Measurements from ENCODE around the gene SBNO1. TPM values are rescaled to one million over a fixed set of nuclear protein-coding genes. Genes with fewer than 3 reads are reported as not detected.
A peak's percentile ranks its signal among the peaks of the same experiment; 100 is the strongest.
"Not testable (repeated sequence)": the region's sequence is repeated elsewhere in the genome, so short reads cannot be mapped to it uniquely, and the experiment has no call there.

SBNO1 gene
- total RNA-seq, result 10 to 100 TPM; 44.8 to 49.0 TPM

DNA sequence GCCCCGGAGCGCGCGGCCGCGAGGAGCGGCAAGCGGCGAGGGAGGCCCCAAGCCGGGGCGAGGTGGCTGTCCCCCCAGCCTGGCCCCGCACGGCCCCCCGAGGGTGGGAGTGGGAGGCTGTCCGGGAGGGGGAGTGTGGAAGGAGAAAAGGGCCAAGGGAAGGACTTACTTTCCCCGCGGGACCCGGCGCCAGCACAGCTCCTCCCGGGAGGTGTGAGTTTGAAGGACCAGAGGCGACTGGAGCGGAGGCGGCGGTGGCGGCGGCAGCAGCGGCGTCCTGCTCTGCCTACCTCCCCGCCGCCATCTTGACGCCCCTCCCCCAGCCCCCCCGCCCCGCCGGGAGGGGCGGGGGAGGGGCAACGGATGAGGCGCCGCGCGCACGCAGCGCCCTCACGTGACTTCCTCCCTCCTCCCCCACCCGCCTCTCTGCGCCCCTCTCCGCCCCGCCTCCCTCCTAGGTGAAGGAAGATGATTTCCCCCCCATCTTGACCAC is at the start of gene SBNO1:
Gene SBNO1, minus strand, starts transcription at position 316 of the 493 bp plus-strand sequence. CDS start 14,406 bp downstream, outside the sequence.
- peak; percentile 90 for DNase-seq (ENCODE audit: low spot score)
- peak within 1 kb of the TSS; percentile 97 for H3K4me3 Mint-ChIP-seq
- ATAC-seq, result peak; percentile 79 to 84
- H3K27me3 Mint-ChIP-seq, result no peaks in the 10 kb centered on the region
- peaks cover 10 to 25% of the 10 kb centered on the region in 2 donors for H3K4me1 Mint-ChIP-seq (ENCODE audit: low read depth in 2 of 2)
- H3K9me3 Mint-ChIP-seq, result no peaks in the 10 kb centered on the region
- H3K27ac Mint-ChIP-seq, result peak within 1 kb of the TSS; percentile 95 to 99
- H3K36me3 Mint-ChIP-seq, result no peaks in the 10 kb centered on the region

DNA sequence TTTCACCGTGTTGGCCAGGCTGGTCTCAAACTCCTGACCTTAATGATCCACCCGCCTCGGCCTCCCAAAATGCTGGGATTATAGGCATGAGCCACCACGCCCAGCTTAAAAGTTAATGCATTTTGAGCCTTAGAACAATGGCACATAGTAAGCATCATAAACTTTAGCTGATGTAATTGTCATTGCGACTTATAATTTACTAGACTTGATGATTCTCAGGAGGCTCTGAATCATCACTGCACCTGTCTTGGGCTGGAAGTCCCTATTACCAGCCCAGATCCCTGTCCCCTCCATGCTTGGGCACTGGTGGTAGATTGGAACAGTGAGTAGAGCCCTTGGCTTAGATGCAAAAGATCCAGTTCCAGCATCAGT is 45.4 kb upstream of the SBNO1 start:
- Mint-ChIP-seq H3K36me3 (no peaks in the 10 kb centered on the region), H3K9me3 (no peaks in the 10 kb centered on the region), H3K27me3 (no peaks in the 10 kb centered on the region), H3K4me1 (ENCODE audit: low read depth in 2 of 2) (peaks cover 0 to 4% of the 10 kb centered on the region in 2 donors), H3K4me3 (no peak overlapping the region), H3K27ac (no peak overlapping the region)
- DNase-seq (ENCODE audit: low spot score) (no peak), ATAC-seq (no peak)

DNA sequence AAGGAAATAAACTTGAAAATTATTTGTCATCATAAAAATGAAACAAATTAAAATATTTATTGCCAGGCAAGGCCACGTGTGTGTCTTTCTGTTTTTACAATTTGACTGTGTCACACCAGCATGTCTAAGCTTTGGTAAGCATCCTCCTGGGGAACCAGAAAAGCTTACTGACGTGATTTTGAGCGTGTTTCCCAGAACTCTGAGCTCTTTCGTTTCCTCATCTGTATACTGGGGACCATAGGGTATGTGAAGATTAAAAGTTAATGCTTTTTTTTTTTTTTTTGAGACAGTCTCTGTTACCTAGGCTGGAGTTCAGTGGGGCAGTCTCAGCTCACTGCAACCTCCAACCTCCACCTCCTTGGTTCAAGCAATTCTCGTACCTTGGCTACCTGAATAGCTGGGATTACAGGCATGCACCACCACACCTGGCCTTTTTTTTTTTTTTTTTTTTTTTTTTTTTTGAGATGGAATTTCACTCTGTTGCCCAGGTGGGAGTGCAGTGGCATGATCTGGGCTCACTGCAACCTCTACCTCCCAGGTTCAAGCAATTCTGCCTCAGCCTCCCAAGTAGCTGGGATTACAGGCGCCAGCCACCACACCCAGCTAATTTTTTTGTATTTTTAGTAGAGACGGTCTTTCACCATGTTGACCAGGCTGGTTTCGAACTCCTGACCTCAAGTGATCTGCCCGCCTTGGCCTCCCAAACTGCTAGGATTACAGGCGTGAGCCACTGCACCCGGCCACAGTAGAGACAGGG is 44.8 kb upstream of the SBNO1 start:
- DNase-seq (ENCODE audit: low spot score); H3K4me1 Mint-ChIP-seq (ENCODE audit: low read depth in 2 of 2); H3K27me3 Mint-ChIP-seq; ATAC-seq; H3K27ac Mint-ChIP-seq; H3K4me3 Mint-ChIP-seq; H3K36me3 Mint-ChIP-seq; H3K9me3 Mint-ChIP-seq: not testable (repeated sequence)

DNA sequence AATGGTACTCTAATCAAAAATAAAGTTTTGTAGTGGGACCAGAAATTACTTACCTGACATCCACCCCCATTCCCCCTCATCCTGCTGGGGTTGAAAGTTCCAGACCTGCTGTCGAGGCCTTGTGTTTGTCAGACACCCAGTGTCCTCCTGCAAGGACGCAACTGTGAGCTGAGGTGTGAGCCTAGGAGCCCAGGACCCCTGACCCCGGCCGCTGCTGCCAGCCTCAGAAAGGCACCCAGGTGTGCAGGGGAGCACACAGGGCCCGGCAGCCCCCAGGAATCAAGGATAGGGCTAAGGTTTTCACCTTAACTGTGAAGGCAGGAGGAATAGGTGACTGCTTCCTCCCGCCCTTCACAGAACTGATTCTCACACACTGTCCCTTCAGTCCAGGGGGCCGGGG is 44.0 kb upstream of the SBNO1 start:
- H3K4me1 Mint-ChIP-seq (ENCODE audit: low read depth in 2 of 2); H3K36me3 Mint-ChIP-seq; H3K9me3 Mint-ChIP-seq; H3K4me3 Mint-ChIP-seq; ATAC-seq; H3K27ac Mint-ChIP-seq; H3K27me3 Mint-ChIP-seq; DNase-seq (ENCODE audit: low spot score): not testable (repeated sequence)

DNA sequence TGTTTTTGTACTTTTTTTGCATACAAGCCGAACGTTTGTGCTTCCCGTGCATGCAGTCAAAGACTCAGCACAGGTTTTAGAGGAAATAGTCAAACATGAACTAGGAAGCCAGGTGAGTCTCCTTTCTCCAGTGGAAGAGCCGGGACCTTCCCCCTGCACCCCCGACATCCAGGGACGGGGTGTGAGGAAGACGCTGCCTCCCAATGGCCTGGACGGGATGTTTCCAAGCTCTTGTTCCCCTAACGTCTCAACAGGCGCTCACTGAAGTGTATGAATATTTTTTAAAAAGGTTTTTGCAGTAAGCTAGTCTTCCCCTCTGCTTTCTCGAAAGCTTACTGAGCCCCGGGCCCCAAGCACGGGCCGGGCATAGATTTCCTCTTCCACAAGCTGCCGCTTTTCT is 43.3 kb upstream of the SBNO1 start:
- H3K27ac Mint-ChIP-seq; DNase-seq (ENCODE audit: low spot score); H3K36me3 Mint-ChIP-seq; H3K27me3 Mint-ChIP-seq; H3K4me3 Mint-ChIP-seq; H3K4me1 Mint-ChIP-seq (ENCODE audit: low read depth in 2 of 2); ATAC-seq; H3K9me3 Mint-ChIP-seq: not testable (repeated sequence)

DNA sequence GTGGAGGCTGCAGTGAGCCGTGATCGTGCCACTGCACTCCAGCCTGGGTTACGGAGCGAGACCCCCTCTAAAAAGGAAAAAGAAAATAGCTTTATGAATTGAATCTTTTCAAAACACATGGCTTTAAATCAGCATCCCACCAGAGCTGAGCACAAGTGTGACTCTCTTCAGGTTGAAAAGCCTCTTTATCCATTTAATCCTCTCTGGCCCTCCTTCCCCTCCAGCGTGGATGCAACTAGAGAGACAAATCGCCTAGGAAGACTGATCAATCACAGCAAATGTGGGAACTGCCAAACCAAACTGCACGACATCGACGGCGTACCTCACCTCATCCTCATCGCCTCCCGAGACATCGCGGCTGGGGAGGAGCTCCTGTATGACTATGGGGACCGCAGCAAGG is 42.6 kb upstream of the SBNO1 start:
- ATAC-seq, result not testable (repeated sequence)

DNA sequence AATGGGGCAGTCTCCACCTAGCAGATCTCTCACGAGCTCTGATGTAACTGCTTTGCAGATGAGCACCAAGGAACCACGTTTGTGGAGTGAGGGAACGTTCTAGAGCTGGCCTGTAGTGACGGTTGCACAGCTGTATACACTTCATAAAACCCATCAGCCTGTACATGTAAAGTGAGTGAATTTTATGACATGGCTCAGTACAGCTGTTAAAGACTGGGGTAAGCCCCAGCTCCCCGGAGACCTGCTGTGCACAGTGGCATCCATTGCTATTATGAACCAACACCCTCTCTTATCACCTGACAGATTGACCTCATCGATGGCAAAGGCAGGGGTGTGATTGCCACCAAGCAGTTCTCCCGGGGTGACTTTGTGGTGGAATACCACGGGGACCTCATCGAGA is 39.9 kb upstream of the SBNO1 start:
- Mint-ChIP-seq H3K4me3 (no peak overlapping the region), H3K4me1 (ENCODE audit: low read depth in 2 of 2) (peaks cover 5 to 10% of the 10 kb centered on the region in 2 donors), H3K9me3 (no peaks in the 10 kb centered on the region), H3K36me3 (no peaks in the 10 kb centered on the region), H3K27ac (no peak overlapping the region), H3K27me3 (no peaks in the 10 kb centered on the region)
- DNase-seq (ENCODE audit: low spot score) (no peak), ATAC-seq (no peak)

More for the DNA sequence above, 42.6 kb upstream of the SBNO1 start:
- not testable (repeated sequence) for H3K27ac Mint-ChIP-seq; H3K36me3 Mint-ChIP-seq; H3K27me3 Mint-ChIP-seq; H3K9me3 Mint-ChIP-seq; H3K4me3 Mint-ChIP-seq; DNase-seq (ENCODE audit: low spot score)
- peaks cover 4 to 14% of the 10 kb centered on the region in 2 donors for H3K4me1 Mint-ChIP-seq (ENCODE audit: low read depth in 2 of 2)

DNA sequence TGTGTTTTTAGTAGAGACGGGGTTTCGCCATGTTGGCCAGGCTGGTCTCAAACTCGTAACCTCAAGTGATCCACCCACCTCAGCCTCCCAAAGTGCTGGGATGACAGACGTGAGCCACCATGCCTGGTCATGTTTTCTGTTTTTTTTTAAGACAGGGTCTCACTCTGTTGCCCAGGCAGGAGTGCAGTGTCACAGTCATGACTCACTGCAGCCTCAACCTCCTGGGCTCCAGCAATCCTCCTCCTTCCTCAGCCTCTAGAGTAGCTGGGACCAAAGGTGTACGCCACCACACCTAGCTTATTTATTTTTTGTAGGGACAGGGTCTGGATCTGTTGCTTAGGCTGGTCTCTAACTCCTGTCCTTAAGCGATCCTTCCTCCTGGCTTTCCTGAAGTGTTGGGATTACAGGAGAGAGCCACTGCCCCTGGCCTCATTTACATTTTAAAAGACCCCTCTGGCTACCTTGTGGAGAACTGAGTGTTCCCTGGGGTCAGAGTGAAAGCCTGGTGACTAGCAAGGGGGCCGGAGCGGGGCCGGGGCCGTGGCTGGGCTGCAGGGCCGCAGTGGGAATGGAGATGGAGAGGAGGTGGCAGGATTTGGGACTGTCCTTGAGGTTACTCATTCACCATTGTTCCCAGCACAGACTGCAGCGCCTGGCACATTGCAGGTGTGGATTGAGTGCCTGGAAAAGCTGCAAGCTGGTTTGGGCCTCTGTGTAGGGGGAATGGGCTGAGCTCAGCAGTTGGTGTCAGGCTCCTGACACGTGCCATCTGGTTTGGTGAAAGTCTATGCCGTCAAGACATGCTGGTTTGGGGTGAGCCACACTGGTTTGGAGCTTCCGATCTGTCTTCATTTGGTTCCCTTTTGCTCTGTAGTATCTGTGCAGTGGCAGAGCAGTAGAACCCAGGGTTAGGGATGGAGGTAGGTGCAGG is 37.4 kb upstream of the SBNO1 start:
- Mint-ChIP-seq H3K4me1 (ENCODE audit: low read depth in 2 of 2) (peaks cover 5 to 13% of the 10 kb centered on the region in 2 donors), H3K36me3 (no peaks in the 10 kb centered on the region), H3K27ac (no peak overlapping the region), H3K27me3 (no peaks in the 10 kb centered on the region), H3K4me3 (no peak overlapping the region), H3K9me3 (no peaks in the 10 kb centered on the region)
- DNase-seq (ENCODE audit: low spot score) (no peak), ATAC-seq (no peak)

DNA sequence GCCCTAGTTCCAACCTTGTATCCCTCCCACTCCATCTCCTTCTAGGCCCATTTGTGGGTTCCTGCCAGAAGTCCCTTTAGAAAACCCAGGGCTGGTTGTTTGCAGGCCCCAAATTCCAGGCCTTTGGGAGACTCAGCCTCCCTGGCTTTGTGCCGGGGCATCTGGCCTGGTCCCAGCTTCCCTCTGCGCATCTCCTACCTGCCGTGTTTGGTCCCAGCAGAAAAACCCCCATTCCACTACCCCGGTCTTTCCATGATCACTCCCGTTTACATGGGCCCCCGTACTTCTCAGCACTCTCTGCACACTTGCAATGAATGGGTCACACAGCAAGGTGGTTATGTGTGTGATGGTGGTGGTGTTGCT is 34.6 kb upstream of the SBNO1 start:
- DNase-seq (ENCODE audit: low spot score), result no peak
- Mint-ChIP-seq H3K27ac (no peak overlapping the region), H3K9me3 (no peaks in the 10 kb centered on the region), H3K36me3 (peaks cover 6% of the 10 kb centered on the region), H3K4me1 (ENCODE audit: low read depth in 2 of 2) (peaks cover 10 to 16% of the 10 kb centered on the region in 2 donors), H3K4me3 (no peak overlapping the region), H3K27me3 (no peaks in the 10 kb centered on the region)
- ATAC-seq, result no peak

DNA sequence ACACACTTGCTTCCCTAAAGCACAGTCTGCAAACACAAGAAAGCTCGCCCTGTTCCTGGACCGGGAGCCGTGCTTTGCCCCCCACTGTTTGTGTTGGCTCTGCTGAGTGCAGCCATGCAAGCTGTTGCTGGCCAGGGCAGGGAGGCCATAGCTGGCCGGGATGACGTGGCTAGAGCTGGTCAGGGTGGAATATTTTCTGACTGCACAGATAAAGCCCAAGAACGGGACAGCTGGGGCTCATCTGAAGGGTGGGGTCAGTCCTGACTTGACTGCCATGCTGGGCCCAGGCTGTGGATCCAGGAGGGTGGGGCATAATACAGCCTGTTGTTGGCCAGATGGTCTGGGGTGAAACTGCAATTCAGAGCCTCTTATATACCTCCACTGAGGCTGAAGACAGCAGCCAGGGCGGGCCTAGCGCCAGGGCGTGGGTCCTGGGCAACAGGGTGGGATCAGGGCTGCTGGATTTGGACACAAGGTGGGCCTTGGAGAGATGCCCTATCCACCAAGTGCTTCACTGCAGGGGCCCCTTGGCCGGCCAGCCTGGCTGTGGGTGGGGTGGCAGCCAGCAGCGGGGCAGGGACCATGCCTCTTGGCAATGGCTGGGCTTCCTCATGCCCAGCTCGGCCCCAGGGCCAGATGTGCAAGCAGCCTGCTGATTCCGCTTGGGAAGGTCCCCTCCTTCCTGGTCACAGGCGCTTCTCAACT is 34.1 kb upstream of the SBNO1 start:
- Mint-ChIP-seq H3K9me3 (no peaks in the 10 kb centered on the region), H3K27me3 (no peaks in the 10 kb centered on the region), H3K36me3 (peaks cover 6% of the 10 kb centered on the region), H3K4me1 (ENCODE audit: low read depth in 2 of 2) (peaks cover 10 to 16% of the 10 kb centered on the region in 2 donors), H3K27ac (no peak overlapping the region), H3K4me3 (no peak overlapping the region)
- no peak for DNase-seq (ENCODE audit: low spot score)
- peak; percentile 20 to 41 for ATAC-seq

DNA sequence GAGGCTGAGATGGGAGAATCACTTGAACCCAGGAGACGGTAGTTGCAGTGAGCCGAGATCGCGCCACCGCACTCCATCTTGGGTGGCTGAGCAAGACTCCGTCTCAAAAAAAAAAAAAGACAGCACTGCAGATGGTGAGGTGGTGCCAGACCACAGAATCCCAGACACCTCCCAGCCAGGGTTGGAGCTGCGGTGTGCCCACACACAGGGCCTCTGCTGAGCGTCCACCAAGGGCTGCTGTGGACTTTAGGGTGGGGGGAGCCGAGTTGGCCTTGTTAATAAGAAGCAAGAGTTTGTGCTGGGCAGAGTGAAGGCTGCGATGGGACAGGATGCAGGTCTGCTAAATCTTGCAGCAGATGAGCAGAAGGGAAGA is 33.5 kb upstream of the SBNO1 start:
- Mint-ChIP-seq H3K36me3 (peaks cover 6% of the 10 kb centered on the region), H3K27me3 (no peaks in the 10 kb centered on the region), H3K27ac (no peak overlapping the region), H3K9me3 (no peaks in the 10 kb centered on the region), H3K4me3 (no peak overlapping the region), H3K4me1 (ENCODE audit: low read depth in 2 of 2) (peaks cover 15 to 16% of the 10 kb centered on the region in 2 donors)
- ATAC-seq (no peak), DNase-seq (ENCODE audit: low spot score) (no peak)

DNA sequence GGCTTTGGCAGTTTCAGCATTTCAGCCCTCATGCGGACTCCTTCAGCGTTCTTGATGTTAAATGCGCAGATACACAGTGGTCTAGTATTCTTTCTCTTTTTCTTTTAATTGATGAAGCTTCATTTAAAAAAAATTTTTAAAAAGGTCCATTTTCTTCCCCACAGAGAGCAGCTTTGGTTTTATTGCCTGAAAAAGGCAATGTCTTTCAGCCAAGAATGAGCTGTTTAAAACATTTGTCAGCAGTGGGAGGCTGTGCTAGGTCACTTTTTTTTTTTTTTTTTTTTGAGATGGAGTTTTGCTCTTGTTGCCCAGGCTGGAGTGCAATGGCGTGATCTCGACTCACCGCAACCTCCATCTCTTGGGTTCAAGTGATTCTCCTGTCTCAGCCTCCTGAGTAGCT is 32.8 kb upstream of the SBNO1 start:
- H3K4me1 Mint-ChIP-seq (ENCODE audit: low read depth in 2 of 2), result peaks cover 14 to 19% of the 10 kb centered on the region in 2 donors
- no peaks in the 10 kb centered on the region for H3K27me3 Mint-ChIP-seq
- DNase-seq (ENCODE audit: low spot score) (no peak), ATAC-seq (no peak)
- no peak overlapping the region for H3K27ac Mint-ChIP-seq
- H3K36me3 Mint-ChIP-seq, result peaks cover 6% of the 10 kb centered on the region
- no peak overlapping the region for H3K4me3 Mint-ChIP-seq
- H3K9me3 Mint-ChIP-seq, result no peaks in the 10 kb centered on the region

DNA sequence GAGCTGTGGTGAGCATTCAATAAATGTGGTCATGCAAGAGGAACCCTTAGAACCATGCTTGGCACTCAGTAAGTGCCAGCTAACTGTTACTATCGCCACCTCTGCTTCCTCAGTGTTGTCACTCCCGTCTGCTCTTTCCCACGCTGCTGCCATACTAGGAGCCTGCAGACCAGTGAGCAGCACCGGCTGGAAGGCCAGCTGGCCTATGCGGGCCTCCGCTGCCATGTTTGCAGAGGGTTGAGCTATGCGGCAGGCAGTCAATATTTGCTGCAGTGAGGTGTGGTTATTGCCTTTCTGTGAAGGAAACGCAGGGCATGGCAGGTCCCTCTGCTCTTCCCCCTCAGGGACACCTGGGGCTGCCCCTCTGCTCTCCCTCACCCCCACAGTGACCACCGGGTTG is 32.3 kb upstream of the SBNO1 start:
- DNase-seq (ENCODE audit: low spot score), result no peak
- peaks cover 7% of the 10 kb centered on the region for H3K36me3 Mint-ChIP-seq
- ATAC-seq, result no peak
- H3K27me3 Mint-ChIP-seq, result no peaks in the 10 kb centered on the region
- peaks cover 13 to 18% of the 10 kb centered on the region in 2 donors for H3K4me1 Mint-ChIP-seq (ENCODE audit: low read depth in 2 of 2)
- H3K4me3 Mint-ChIP-seq, result no peak overlapping the region
- H3K9me3 Mint-ChIP-seq, result no peaks in the 10 kb centered on the region
- no peak overlapping the region for H3K27ac Mint-ChIP-seq
